ENCODE data around the gene CFAP43. TPM values are rescaled to one million over a fixed set of nuclear protein-coding genes. Genes with fewer than 3 reads are reported as not detected.

CFAP43 gene
- total and polyA plus RNA-seq, 2 experiments from 2014 or later = 0.24 to 0.44 TPM

- H3K4me1 Mint-ChIP-seq = peaks cover 4% of the 10 kb centered on the region; the same call in 1 of the 3 replicates
- DNase-seq (ENCODE audit: low spot score) = no peak
- Histone ChIP-seq H3K27me3 (ENCODE audit: insufficient read depth) (no peaks in the 10 kb centered on the region), H3K36me3 (ENCODE audit: insufficient read depth) (no peaks in the 10 kb centered on the region), H4K20me1 (replicated peaks; ENCODE audit: insufficient read depth) (no peaks in the 10 kb centered on the region), H3K4me3 (no peak overlapping the region), H3K4me1 (ENCODE audit: insufficient read depth) (no peaks in the 10 kb centered on the region), H3K79me2 (replicated peaks; ENCODE audit: insufficient read depth) (no peaks in the 10 kb centered on the region), H3K4me2 (no peak overlapping the region), H3K9me2 (ENCODE audit: insufficient read depth) (no peaks in the 10 kb centered on the region), H3F3A (replicated peaks; ENCODE audit: low read depth) (no peaks in the 10 kb centered on the region), H3K27ac (ENCODE audit: low read depth) (no peak overlapping the region), H2AFZ (no peak overlapping the region)
- H3K36me3 Mint-ChIP-seq (ENCODE audit: low read depth) = no peaks in the 10 kb centered on the region
- no peaks in the 10 kb centered on the region for H3K9me3 Mint-ChIP-seq
- H3K27me3 Mint-ChIP-seq (ENCODE audit: insufficient read depth, low read depth, poor library complexity) = no peaks in the 10 kb centered on the region
- no peak overlapping the region for H3K4me3 Mint-ChIP-seq
- ATAC-seq = no peak
- no peak for TF ChIP-seq STAT1 (IDR thresholded peaks at IDR 0.05; ENCODE audit: unreplicated experiment)
- no peak for TF ChIP-seq EZH2phosphoT487 (IDR thresholded peaks at IDR 0.05; ENCODE audit: unreplicated experiment)
- TF ChIP-seq ZNF114 (CRISPR knock-in tag; IDR thresholded peaks at IDR 0.05) = no peak
- no peak for TF ChIP-seq REST (IDR thresholded peaks at IDR 0.05; ENCODE audit: unreplicated experiment)
- no peak for TF ChIP-seq POLR2AphosphoS5 (IDR thresholded peaks at IDR 0.05; ENCODE audit: low read depth)
- TF ChIP-seq ZNF331 (CRISPR knock-in tag; IDR thresholded peaks at IDR 0.05; ENCODE audit: low read depth) = no peak
- TF ChIP-seq NANOG (IDR thresholded peaks at IDR 0.05; ENCODE audit: borderline replicate concordance) = no peak
- no peak for TF ChIP-seq ZNF462 (CRISPR knock-in tag; IDR thresholded peaks at IDR 0.05)
- no peak for TF ChIP-seq CREB1 (CRISPR knock-in tag; IDR thresholded peaks at IDR 0.05; ENCODE audit: low read depth)
- TF ChIP-seq EZH2 (IDR thresholded peaks at IDR 0.05; ENCODE audit: low read depth, unreplicated experiment) = no peak
- no peak for TF ChIP-seq ETS1 (IDR thresholded peaks at IDR 0.05)
- no peak for TF ChIP-seq CTCF (conservative IDR thresholded peaks at IDR 0.05; ENCODE audit: low read depth in 2 of 2)
- TF ChIP-seq JUNB (IDR thresholded peaks at IDR 0.05; ENCODE audit: unreplicated experiment) = no peak
- H3K27ac Mint-ChIP-seq = no peak overlapping the region
These were observed 32.6 kb downstream of the CFAP43 start for GRCh38 chr10:104199567-104199966.

Measured in GM23338 (cell line).